GM12878 (cell line): ENCODE measurements around the gene TOP1. TPM values are rescaled to one million over a fixed set of nuclear protein-coding genes. Genes with fewer than 3 reads are reported as not detected.

ENCODE experiments used
- CBX5 ChIP-seq: sonication (generic); IDR thresholded peaks from 2 replicates; pipeline ENCODE4 v1.6.1; 2016; ENCODE audit warnings: low read depth, moderate library complexity, mild to moderate bottlenecking, inconsistent platforms
- E2F4 ChIP-seq: IDR thresholded peaks from 2 replicates; pipeline ENCODE4 v1.6.1; 2012; ENCODE audit warnings: low read depth, low read length, improper control_type of control experiment
- MEF2B ChIP-seq: fragments of 450-650 bp; IDR thresholded peaks from 2 replicates; pipeline ENCODE4 v1.6.1; 2018; ENCODE audit warnings: mild to moderate bottlenecking, moderate library complexity; ENCODE audit not compliant: partially characterized antibody, poor library complexity, severe bottlenecking
- MYB ChIP-seq: fragments of 150-350 bp; IDR thresholded peaks from 2 replicates; pipeline ENCODE4 v1.6.1; 2014; ENCODE audit warnings: mild to moderate bottlenecking, low read depth, low read length, borderline replicate concordance
- SIX5 ChIP-seq: IDR thresholded peaks from 2 replicates; pipeline ENCODE4 v1.6.1; 2011; ENCODE audit warnings: mild to moderate bottlenecking, low read depth, low read length, moderate library complexity; ENCODE audit not compliant: severe bottlenecking
- ZBTB33 ChIP-seq: fragments of 450-650 bp; IDR thresholded peaks from 2 replicates; pipeline ENCODE4 v1.6.1; 2017; ENCODE audit warnings: mild to moderate bottlenecking
- ZZZ3 ChIP-seq: IDR thresholded peaks from 2 replicates; pipeline ENCODE4 v1.6.1; 2011; ENCODE audit warnings: low read depth; ENCODE audit not compliant: control insufficient read depth, insufficient read length
- polyA plus RNA-seq, 11 experiments: library from polyadenylated mRNA; depleted of rRNA in 4 of 11; unstranded in 6 of 11; stranded (reverse) in 5 of 11; fragments of >200 nt; fragmentation: Nextera tagmentation in 4 of 11; fragmentation: Illumina TruSeq in 1 of 11; extraction: Ambion mirVana in 4 of 11; extraction: Trizol in 1 of 11; gene quantifications; 1 replicate in 1 of 11; 2 replicates in 10 of 11; pipeline versions ENCODE4 v1.2.1 to v1.2.3, GENCODE V29; 2011 to 2016; ENCODE audit warnings: inconsistent platforms in 2 of 11, missing spikeins in 2 of 11, low read depth in 1 of 11
- total RNA-seq, 4 experiments: library from RNA; depleted of rRNA in 3 of 4; stranded (reverse); fragments of >200 nt in 3 of 4; fragmentation: Illumina TruSeq in 1 of 4; extraction: Trizol in 1 of 4; gene quantifications; 2 replicates each; pipeline versions ENCODE4 v1.2.1 to v1.2.3, GENCODE V29; 2013 to 2021
- TF ChIP-seq, protein P1 (sequence below): IDR thresholded peaks from 2 replicates; pipeline ENCODE4 v1.6.1; 2011; ENCODE audit warnings: borderline replicate concordance, low read depth, mild to moderate bottlenecking, moderate library complexity, mixed read lengths, low read length; ENCODE audit not compliant: insufficient read depth; ENCODE audit errors: extremely low read length
- TF ChIP-seq, protein P2 (sequence below), 3 experiments: IDR thresholded peaks in 2 of 3; conservative IDR thresholded peaks in 1 of 3; 2 replicates each; pipeline ENCODE4 v1.5.1; 2011; ENCODE audit warnings: low read depth in 3 of 3, low read length in 3 of 3, mild to moderate bottlenecking in 3 of 3, control low read depth in 2 of 3, moderate library complexity in 2 of 3, inconsistent platforms in 1 of 3, mixed read lengths in 1 of 3; ENCODE audit not compliant: control insufficient read depth in 2 of 3, insufficient read depth in 1 of 3; ENCODE audit errors: extremely low read depth in 1 of 3
- TF ChIP-seq, protein P3 (sequence below): fragments of 450-650 bp; formaldehyde crosslinking; IDR thresholded peaks from 2 replicates; pipeline ENCODE4 v1.4.0; 2022; ENCODE audit warnings: mild to moderate bottlenecking, moderate library complexity
- TF ChIP-seq, protein P4 (sequence below): fragments of 450-650 bp; IDR thresholded peaks from 2 replicates; pipeline ENCODE4 v1.6.1; 2016; ENCODE audit warnings: mild to moderate bottlenecking, moderate library complexity, borderline replicate concordance
- TF ChIP-seq, protein P5 (sequence below): fragments of 450-650 bp; IDR thresholded peaks from 2 replicates; pipeline ENCODE4 v1.6.1; 2017; ENCODE audit warnings: borderline replicate concordance

TOP1 gene
- total and polyA plus RNA-seq, 10 of the 15 experiments (the other 5 are each of a cell fraction or from before 2014, with no cell fraction given): 21.5 to 128 (median 47.3) TPM

DNA sequence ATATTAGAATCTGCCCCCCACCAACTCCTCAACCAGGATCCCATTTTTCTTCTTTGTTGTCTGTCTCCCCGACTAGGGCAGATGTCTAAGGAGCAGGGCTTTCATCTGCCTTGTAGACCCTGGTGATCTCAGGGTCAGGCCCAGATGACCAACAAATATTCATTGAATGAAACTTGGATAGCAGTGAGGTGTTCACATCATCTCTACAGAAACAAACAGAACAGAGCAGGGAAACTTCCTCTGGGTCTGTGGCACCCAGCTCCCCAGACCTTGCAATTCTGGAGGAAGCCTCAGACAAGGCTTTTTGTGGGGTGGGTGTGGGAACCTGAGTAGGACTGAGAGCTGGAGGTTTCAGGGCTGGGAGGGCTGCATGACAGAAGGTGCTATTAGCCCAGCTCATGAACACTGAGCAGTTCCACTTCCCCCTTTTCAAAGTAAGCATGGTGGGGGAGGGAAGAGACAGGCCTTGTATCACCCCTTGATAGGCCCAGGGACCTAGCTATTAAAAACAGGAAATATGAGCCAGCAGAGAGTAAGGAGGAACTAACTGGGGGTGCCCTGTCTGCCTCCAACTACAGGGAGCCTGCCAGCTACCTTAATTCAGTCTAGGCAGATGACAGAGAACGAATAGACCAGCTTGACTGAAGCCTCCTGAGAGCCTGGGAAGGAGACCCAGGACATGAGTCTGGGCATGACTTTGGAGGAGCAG, 37.3 kb upstream of the TOP1 start (continued):
- TF ChIP-seq, protein P1, sequence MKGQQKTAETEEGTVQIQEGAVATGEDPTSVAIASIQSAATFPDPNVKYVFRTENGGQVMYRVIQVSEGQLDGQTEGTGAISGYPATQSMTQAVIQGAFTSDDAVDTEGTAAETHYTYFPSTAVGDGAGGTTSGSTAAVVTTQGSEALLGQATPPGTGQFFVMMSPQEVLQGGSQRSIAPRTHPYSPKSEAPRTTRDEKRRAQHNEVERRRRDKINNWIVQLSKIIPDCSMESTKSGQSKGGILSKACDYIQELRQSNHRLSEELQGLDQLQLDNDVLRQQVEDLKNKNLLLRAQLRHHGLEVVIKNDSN: no peak
- TF ChIP-seq, protein P2, sequence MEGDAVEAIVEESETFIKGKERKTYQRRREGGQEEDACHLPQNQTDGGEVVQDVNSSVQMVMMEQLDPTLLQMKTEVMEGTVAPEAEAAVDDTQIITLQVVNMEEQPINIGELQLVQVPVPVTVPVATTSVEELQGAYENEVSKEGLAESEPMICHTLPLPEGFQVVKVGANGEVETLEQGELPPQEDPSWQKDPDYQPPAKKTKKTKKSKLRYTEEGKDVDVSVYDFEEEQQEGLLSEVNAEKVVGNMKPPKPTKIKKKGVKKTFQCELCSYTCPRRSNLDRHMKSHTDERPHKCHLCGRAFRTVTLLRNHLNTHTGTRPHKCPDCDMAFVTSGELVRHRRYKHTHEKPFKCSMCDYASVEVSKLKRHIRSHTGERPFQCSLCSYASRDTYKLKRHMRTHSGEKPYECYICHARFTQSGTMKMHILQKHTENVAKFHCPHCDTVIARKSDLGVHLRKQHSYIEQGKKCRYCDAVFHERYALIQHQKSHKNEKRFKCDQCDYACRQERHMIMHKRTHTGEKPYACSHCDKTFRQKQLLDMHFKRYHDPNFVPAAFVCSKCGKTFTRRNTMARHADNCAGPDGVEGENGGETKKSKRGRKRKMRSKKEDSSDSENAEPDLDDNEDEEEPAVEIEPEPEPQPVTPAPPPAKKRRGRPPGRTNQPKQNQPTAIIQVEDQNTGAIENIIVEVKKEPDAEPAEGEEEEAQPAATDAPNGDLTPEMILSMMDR (IDR thresholded peaks at IDR 0.05 in 2 of 3, conservative IDR thresholded peaks at IDR 0.05 in 1 of 3; ENCODE audit: control insufficient read depth in 2 of 3, extremely low read depth in 1 of 3, insufficient read depth in 1 of 3, low read depth in 3 of 3, low read length in 3 of 3): no peak
- TF ChIP-seq E2F4: no peak
- TF ChIP-seq ZZZ3: no peak
- TF ChIP-seq MEF2B: peak; percentile 64
- no peak for TF ChIP-seq MYB
- TF ChIP-seq, protein P3, sequence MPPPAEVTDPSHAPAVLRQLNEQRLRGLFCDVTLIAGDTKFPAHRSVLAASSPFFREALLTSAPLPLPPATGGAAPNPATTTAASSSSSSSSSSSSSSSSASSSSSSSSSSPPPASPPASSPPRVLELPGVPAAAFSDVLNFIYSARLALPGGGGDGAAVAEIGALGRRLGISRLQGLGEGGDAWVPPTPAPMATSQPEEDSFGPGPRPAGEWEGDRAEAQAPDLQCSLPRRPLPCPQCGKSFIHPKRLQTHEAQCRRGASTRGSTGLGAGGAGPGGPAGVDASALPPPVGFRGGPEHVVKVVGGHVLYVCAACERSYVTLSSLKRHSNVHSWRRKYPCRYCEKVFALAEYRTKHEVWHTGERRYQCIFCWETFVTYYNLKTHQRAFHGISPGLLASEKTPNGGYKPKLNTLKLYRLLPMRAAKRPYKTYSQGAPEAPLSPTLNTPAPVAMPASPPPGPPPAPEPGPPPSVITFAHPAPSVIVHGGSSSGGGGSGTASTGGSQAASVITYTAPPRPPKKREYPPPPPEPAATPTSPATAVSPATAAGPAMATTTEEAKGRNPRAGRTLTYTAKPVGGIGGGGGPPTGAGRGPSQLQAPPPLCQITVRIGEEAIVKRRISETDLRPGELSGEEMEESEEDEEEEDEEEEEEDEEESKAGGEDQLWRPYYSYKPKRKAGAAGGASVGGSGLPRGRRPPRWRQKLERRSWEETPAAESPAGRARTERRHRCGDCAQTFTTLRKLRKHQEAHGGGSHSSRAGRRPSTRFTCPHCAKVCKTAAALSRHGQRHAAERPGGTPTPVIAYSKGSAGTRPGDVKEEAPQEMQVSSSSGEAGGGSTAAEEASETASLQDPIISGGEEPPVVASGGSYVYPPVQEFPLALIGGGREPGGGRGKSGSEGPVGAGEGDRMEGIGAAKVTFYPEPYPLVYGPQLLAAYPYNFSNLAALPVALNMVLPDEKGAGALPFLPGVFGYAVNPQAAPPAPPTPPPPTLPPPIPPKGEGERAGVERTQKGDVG (CRISPR knock-in tag): no peak
- TF ChIP-seq, protein P4, sequence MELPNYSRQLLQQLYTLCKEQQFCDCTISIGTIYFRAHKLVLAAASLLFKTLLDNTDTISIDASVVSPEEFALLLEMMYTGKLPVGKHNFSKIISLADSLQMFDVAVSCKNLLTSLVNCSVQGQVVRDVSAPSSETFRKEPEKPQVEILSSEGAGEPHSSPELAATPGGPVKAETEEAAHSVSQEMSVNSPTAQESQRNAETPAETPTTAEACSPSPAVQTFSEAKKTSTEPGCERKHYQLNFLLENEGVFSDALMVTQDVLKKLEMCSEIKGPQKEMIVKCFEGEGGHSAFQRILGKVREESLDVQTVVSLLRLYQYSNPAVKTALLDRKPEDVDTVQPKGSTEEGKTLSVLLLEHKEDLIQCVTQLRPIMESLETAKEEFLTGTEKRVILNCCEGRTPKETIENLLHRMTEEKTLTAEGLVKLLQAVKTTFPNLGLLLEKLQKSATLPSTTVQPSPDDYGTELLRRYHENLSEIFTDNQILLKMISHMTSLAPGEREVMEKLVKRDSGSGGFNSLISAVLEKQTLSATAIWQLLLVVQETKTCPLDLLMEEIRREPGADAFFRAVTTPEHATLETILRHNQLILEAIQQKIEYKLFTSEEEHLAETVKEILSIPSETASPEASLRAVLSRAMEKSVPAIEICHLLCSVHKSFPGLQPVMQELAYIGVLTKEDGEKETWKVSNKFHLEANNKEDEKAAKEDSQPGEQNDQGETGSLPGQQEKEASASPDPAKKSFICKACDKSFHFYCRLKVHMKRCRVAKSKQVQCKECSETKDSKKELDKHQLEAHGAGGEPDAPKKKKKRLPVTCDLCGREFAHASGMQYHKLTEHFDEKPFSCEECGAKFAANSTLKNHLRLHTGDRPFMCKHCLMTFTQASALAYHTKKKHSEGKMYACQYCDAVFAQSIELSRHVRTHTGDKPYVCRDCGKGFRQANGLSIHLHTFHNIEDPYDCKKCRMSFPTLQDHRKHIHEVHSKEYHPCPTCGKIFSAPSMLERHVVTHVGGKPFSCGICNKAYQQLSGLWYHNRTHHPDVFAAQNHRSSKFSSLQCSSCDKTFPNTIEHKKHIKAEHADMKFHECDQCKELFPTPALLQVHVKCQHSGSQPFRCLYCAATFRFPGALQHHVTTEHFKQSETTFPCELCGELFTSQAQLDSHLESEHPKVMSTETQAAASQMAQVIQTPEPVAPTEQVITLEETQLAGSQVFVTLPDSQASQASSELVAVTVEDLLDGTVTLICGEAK: no peak
- no peak for TF ChIP-seq SIX5
- TF ChIP-seq ZBTB33: no peak
- peak; percentile 86; the same call in 1 of the 2 replicates for TF ChIP-seq CBX5
- TF ChIP-seq, protein P5, sequence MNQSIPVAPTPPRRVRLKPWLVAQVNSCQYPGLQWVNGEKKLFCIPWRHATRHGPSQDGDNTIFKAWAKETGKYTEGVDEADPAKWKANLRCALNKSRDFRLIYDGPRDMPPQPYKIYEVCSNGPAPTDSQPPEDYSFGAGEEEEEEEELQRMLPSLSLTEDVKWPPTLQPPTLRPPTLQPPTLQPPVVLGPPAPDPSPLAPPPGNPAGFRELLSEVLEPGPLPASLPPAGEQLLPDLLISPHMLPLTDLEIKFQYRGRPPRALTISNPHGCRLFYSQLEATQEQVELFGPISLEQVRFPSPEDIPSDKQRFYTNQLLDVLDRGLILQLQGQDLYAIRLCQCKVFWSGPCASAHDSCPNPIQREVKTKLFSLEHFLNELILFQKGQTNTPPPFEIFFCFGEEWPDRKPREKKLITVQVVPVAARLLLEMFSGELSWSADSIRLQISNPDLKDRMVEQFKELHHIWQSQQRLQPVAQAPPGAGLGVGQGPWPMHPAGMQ: no peak
